ENCODE measurements around the gene ZNF451.
"Not testable (repeated sequence)": the region's sequence is repeated elsewhere in the genome, so short reads cannot be mapped to it uniquely, and the experiment has no call there.

Gene ZNF451

GRCh38 chr6:57089687-57090457, at the start of gene ZNF451:
Gene ZNF451, plus strand, starts transcription at chr6:57090188. Its CDS starts 66 bp downstream, at chr6:57090254.
- peak; percentile 95 to 97 for DNase-seq

- DNase-seq, result not testable (repeated sequence)
These were observed 45.9 kb upstream of the ZNF451 start for GRCh38 chr6:57044061-57044460.

GRCh38 chr6:57044568-57044967, 45.4 kb upstream of the ZNF451 start:
- no peak for DNase-seq

- DNase-seq, result peak; percentile 79 to 86
These were observed 43.4 kb upstream of the ZNF451 start, which contains the start of gene KIAA1586 for GRCh38 chr6:57046332-57047256. Gene KIAA1586, plus strand, starts transcription at chr6:57046693. Its CDS starts 63 bp downstream, at chr6:57046756.

GRCh38 chr6:57047257-57047585, 42.8 kb upstream of the ZNF451 start:
- DNase-seq, result not testable (repeated sequence)

GRCh38 chr6:57047859-57048258, 42.1 kb upstream of the ZNF451 start:
- not testable (repeated sequence) for DNase-seq

GRCh38 chr6:57048577-57048976, 41.4 kb upstream of the ZNF451 start:
- DNase-seq, result no peak

GRCh38 chr6:57063847-57064246, 26.1 kb upstream of the ZNF451 start:
- no peak for DNase-seq

- no peak for DNase-seq
These were observed 25.2 kb upstream of the ZNF451 start for GRCh38 chr6:57064809-57065208.

- DNase-seq, result no peak
These were observed 21.9 kb upstream of the ZNF451 start for GRCh38 chr6:57068061-57068460.

GRCh38 chr6:57069228-57069627, 20.8 kb upstream of the ZNF451 start:
- DNase-seq, result no peak

GRCh38 chr6:57069920-57070331, 20.1 kb upstream of the ZNF451 start:
- DNase-seq, result no peak

GRCh38 chr6:57072108-57072507, 17.9 kb upstream of the ZNF451 start:
- no peak for DNase-seq

GRCh38 chr6:57074383-57074782, 15.6 kb upstream of the ZNF451 start:
- DNase-seq, result no peak

GRCh38 chr6:57075092-57075491, 14.9 kb upstream of the ZNF451 start:
- DNase-seq, result no peak

GRCh38 chr6:57078531-57079207, 11.3 kb upstream of the ZNF451 start:
- no peak for DNase-seq

- no peak for DNase-seq
These were observed 4.5 kb upstream of the ZNF451 start for GRCh38 chr6:57085471-57085870.

- DNase-seq, result no peak
These were observed 3.1 kb upstream of the ZNF451 start for GRCh38 chr6:57086843-57087242.

- DNase-seq, result no peak
These were observed 2.1 kb upstream of the ZNF451 start for GRCh38 chr6:57087916-57088315.

GRCh38 chr6:57089265-57089664, 723 bp upstream of the ZNF451 start:
- DNase-seq, result no peak

GRCh38 chr6:57090458-57091067, 575 bp downstream of the ZNF451 start:
- DNase-seq, result not testable (repeated sequence)

- DNase-seq, result not testable (repeated sequence)
These were observed 1.4 kb downstream of the ZNF451 start for GRCh38 chr6:57091375-57091774.

- DNase-seq, result no peak
These were observed 4.7 kb downstream of the ZNF451 start for GRCh38 chr6:57094689-57095088.
